Urinary bladder (tissue), 4 donors: Measurements from ENCODE around the gene PPP1R18. TPM values are rescaled to one million over a fixed set of nuclear protein-coding genes. Genes with fewer than 3 reads are reported as not detected.
A peak's percentile ranks its signal among the peaks of the same experiment; 100 is the strongest.

Experiments used
- DNase-seq: peaks from one replicate; pipeline ENCODE4 v3.0.0-alpha.2; 2015; ENCODE audit errors: extremely low spot score
- H3K27ac ChIP-seq: one replicate; pipeline ENCODE4 v1.5.1; 2013; ENCODE audit warnings: low read depth, mild to moderate bottlenecking, moderate library complexity
- H3K36me3 ChIP-seq: one replicate; pipeline ENCODE4 v1.6.1; 2013; ENCODE audit warnings: mild to moderate bottlenecking, moderate library complexity; ENCODE audit not compliant: insufficient read depth
- H3K4me1 ChIP-seq: one replicate; pipeline ENCODE4 v1.6.1; 2013; ENCODE audit warnings: mild to moderate bottlenecking, moderate library complexity; ENCODE audit not compliant: insufficient read depth
- H3K4me3 ChIP-seq: one replicate; pipeline ENCODE4 v1.5.1; 2013; ENCODE audit warnings: low read depth, low read length
- WGBS: extraction: QIAGEN DNeasy Blood & Tissue Kit; methylation state at CpG from one replicate; pipeline ENCODE4 v1.1.7; 2013; 5-methylcytosine and 5-hydroxymethylcytosine counted together
- polyA plus RNA-seq: library from polyadenylated mRNA; stranded (reverse); fragments of 200-250 nt; gene quantifications from one replicate; pipeline ENCODE4 v1.2.3, GENCODE V29; 2013
- total RNA-seq: library from RNA; depleted of rRNA; stranded (reverse); fragments of >200 nt; gene quantifications from one replicate; pipeline ENCODE4 v1.2.3, GENCODE V29; 2014
- donor health status: healthy with polysubstance abuse.
- donor health status: healthy.

The PPP1R18 gene
- total and polyA plus RNA-seq, 2 donors: 32.7 to 81.9 TPM

DNA sequence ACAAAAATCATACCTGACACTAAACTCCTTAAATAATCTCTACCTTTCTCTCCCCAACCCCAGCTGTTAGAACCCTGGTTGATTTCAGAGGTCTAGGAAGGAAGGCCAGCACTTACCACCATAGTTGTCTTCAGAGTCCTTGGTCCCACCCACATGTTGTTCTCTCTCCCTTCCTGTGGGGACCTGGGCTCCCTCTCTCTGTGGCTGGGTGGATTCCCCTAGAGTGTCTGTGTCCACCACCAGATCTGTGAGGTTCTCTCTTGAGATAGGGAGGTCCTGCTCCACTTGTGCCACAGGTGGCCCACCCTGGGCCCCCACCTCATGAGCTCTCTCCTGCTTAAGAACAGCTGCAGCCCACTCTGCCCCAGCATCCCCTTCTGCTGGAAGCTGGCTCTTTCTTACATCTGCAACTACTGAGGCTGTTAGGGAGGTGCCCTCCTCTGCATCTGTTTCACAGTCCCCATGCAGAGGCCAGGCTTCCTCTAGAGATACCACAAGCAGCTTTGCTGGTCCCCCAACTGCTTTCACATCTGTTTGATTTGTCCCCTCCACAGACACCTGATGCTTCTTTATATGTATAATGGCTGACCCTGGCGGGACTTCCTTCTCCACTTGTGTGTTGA lies 25.4 kb upstream of the PPP1R18 start:
- DNase-seq: no peak
- H3K36me3 ChIP-seq: peaks cover 2% of the 10 kb centered on the region
- WGBS: 87% methylated on average over 1 of the region's 1 CpG
- no peak overlapping the region for H3K27ac ChIP-seq
- no peaks in the 10 kb centered on the region for H3K4me1 ChIP-seq
- no peak overlapping the region for H3K4me3 ChIP-seq

GRCh38 chr6:30709101-30709868 lies 22.8 kb upstream of the PPP1R18 start:
- H3K27ac ChIP-seq: no peak overlapping the region
- 98% methylated on average over 2 of the region's 2 CpGs for WGBS
- no peak overlapping the region for H3K4me3 ChIP-seq
- H3K4me1 ChIP-seq: no peaks in the 10 kb centered on the region
- DNase-seq: no peak
- peaks cover 2% of the 10 kb centered on the region for H3K36me3 ChIP-seq

DNA sequence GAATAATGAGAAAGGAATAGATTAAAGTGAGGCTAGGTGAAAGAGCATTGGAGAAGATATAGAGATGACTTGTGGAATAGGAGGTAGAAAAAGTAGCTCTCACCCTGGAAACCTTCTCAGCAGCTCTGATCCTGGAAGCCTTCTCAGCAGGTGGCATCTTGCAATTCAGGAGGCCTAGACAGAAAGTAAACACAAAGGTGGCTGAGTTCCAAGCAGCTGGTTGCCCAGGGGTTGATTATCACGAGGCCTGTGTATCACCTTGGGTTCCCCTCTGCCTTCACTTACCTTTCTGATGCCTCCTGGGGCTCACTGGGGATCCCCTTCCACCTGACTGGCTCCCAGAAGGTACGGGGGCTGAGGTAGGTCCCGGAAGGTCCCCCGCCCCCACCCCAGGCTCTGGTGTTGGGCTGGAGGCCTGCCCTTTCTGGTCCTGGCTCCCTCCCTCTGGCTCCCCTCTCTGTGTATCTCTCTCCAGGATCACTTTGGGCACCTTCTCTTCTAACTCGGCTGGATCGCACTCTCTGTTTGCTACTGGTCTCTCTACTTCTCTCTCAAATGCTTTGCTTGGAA lies 20.9 kb upstream of the PPP1R18 start:
- Histone ChIP-seq H3K4me1 (no peaks in the 10 kb centered on the region), H3K4me3 (no peak overlapping the region), H3K36me3 (peaks cover 2% of the 10 kb centered on the region), H3K27ac (no peak overlapping the region)
- no peak for DNase-seq
- WGBS: 75% methylated on average over 6 of the region's 6 CpGs

GRCh38 chr6:30705620-30706019 lies 19.2 kb upstream of the PPP1R18 start:
- Histone ChIP-seq H3K27ac (no peak overlapping the region), H3K4me1 (no peaks in the 10 kb centered on the region), H3K4me3 (no peak overlapping the region), H3K36me3 (no peaks in the 10 kb centered on the region)
- DNase-seq: no peak
- 93% methylated on average over 4 of the region's 4 CpGs for WGBS

DNA sequence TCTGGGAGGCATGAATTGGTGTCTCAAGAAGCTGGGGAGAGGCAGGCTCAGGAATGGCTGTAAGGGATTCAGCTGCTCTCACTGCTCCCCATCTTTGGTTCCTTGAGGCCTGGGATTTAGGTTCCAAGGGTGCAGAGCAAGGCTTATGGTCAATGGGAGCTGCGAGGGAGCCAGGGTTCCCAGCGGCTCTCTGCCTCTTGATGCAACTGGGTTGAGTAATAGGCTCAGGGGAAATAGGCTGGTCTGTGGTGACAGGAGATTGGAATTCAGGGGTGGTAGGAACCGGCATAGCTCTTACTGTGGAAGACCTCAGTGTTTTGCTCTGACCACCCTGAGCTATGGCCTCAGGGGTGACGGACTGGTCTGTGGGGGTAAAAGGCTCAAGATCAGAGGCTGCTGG lies 17.4 kb upstream of the PPP1R18 start:
- DNase-seq: no peak
- no peaks in the 10 kb centered on the region for H3K36me3 ChIP-seq
- WGBS: 94% methylated on average over 4 of the region's 4 CpGs

DNA sequence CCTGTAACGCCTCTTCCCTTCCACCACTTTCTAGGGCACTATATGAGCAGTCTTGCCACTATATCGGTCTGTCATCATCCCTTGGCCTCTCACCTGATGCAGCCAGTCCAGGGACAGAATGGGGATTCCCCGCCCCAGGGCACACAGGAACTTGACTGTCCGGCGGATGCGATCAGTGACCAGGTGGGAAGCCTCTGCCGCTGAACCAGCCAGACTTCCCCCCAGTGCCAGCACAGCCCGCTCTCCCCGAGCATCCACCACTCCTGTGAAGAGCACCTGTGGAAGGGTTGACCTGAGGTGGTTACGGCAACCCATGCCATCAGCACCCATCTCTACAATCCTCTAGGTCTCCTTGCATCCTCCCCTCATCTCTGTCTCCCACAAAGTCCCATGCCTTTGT lies 16.6 kb upstream of the PPP1R18 start:
- no peak for DNase-seq
- Histone ChIP-seq H3K27ac (no peak overlapping the region), H3K36me3 (no peaks in the 10 kb centered on the region), H3K4me1 (no peaks in the 10 kb centered on the region), H3K4me3 (no peak overlapping the region)
- WGBS: 96% methylated on average over 10 of the region's 10 CpGs

More for the DNA sequence above, 17.4 kb upstream of the PPP1R18 start:
- Histone ChIP-seq H3K27ac (no peak overlapping the region), H3K4me1 (no peaks in the 10 kb centered on the region), H3K4me3 (no peak overlapping the region)

DNA sequence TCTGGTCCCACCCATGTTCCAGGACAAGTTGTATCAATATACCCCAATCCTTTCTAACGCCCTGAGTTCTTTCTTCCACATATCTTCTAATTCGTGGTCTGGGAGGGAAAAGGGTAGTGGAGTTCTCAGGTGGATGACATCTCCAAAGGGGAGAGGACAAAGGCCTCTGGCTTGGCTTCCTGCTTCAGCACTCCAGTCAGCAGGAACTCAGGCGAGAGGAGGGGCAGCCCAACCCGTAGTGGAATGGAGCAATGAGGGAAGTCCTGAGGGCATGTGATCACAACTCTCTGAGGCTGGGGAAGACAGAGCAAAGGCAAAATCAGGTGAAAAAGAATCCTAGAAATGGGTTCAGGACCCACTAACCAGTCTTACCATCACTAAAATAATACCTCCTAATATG lies 13.9 kb upstream of the PPP1R18 start:
- Histone ChIP-seq H3K36me3 (no peaks in the 10 kb centered on the region), H3K4me3 (no peak overlapping the region), H3K27ac (no peak overlapping the region), H3K4me1 (no peaks in the 10 kb centered on the region)
- DNase-seq: no peak
- 73% methylated on average over 4 of the region's 4 CpGs for WGBS

DNA sequence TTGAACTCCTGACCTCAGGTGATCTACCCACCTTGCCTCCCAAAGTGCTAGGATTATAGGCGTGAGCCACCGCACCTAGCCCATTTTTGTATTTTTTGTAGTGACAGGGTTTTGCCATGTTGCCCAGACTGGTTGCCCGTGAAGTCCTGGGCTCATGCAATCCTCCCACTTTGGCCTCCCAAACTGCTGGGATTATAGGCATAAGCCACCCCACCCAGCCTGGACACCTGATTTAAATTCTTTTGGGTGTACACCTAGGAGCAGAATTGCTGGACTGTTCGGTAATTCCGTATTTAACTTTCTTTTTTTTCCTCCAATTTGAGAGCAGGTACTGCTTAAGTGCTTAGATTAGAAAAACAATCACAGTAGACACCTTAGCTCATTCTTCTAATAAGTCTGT lies 10.0 kb upstream of the PPP1R18 start:
- Histone ChIP-seq H3K4me3 (no peak overlapping the region), H3K4me1 (no peaks in the 10 kb centered on the region), H3K27ac (no peak overlapping the region), H3K36me3 (no peaks in the 10 kb centered on the region)
- no peak for DNase-seq
- 96% methylated on average over 5 of the region's 5 CpGs for WGBS

- Histone ChIP-seq H3K4me1 (no peaks in the 10 kb centered on the region), H3K36me3 (no peaks in the 10 kb centered on the region)
Observed at GRCh38 chr6:30691208-30691847, 4.9 kb upstream of the PPP1R18 start.

GRCh38 chr6:30690403-30691207 lies 4.2 kb upstream of the PPP1R18 start, which contains the start of gene NRM:
NRM (minus strand) TSS chr6:30690984; CDS start chr6:30690974, 10 bp downstream.
- under 1% methylated on average over 40 of the region's 40 CpGs for WGBS
- H3K4me3 ChIP-seq: peak within 1 kb of the TSS; percentile 56
- peak within 1 kb of the TSS; percentile 97 for H3K27ac ChIP-seq
- H3K4me1 ChIP-seq: no peaks in the 10 kb centered on the region
- no peaks in the 10 kb centered on the region for H3K36me3 ChIP-seq
- peak; percentile 84 for DNase-seq

More at GRCh38 chr6:30691208-30691847, 4.9 kb upstream of the PPP1R18 start:
- Histone ChIP-seq H3K4me3 (peak overlapping the region; percentile 56), H3K27ac (peak overlapping the region; percentile 97)
- 12% methylated on average over 8 of the region's 8 CpGs for WGBS
- DNase-seq: no peak

DNA sequence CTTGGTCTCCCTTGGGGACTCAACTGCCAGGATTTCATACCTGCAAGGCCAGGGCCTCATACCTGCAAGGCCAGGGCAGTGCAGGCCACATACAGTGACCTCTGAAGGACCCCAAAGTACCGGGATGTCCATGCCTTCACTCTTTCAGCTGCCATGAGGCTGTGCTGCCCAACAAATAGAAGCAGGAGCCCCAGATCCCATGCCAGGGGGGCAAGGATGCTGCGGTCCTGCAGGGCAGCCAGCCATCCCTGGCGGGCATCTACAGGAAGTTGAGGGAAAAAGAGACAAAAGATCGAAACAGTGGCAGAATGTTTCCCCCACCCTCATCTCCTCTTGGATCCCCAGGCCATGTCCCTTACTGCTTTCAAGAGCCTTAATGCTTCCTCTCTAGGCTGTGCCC lies 3.5 kb upstream of the PPP1R18 start:
- Histone ChIP-seq H3K27ac (peak overlapping the region; percentile 97), H3K36me3 (no peaks in the 10 kb centered on the region), H3K4me3 (no peak overlapping the region), H3K4me1 (no peaks in the 10 kb centered on the region)
- DNase-seq: no peak
- 21% methylated on average over 4 of the region's 4 CpGs for WGBS

- DNase-seq: no peak
- WGBS: 83% methylated on average over 11 of the region's 11 CpGs
- Histone ChIP-seq H3K36me3 (no peaks in the 10 kb centered on the region), H3K27ac (peak overlapping the region; percentile 98), H3K4me1 (no peaks in the 10 kb centered on the region), H3K4me3 (no peak overlapping the region)
Observed at GRCh38 chr6:30689022-30689865, 2.8 kb upstream of the PPP1R18 start.
